K562 (cell line): ENCODE results near the gene SPRYD3. TPM values are rescaled to one million over a fixed set of nuclear protein-coding genes. Genes with fewer than 3 reads are reported as not detected.

Source experiments
- ATAC-seq: fragments of 200-7000 bp; cut with Tn5 transposase; 3 replicates; pipeline ENCODE4 v1.9.1; 2020; ENCODE audit warnings: moderate library complexity
- BruUV-seq: library from RNA; stranded (reverse); fragments of 400-500 nt; replicated peaks from 2 replicates; lab custom pipeline; 2021; lab: Mats Ljungman, UMichigan
- CTCF ChIA-PET: fragments of 300-600 bp; formaldehyde crosslinking; extraction: SDS; loops from one replicate; lab custom pipeline; 2021; ENCODE audit warnings: low intra/inter-chr PET ratio; lab: Yijun Ruan, JAX
- POLR2A ChIA-PET: fragments of 300-600, 350-650 bp; sonication (Branson Sonifier 250); formaldehyde crosslinking; extraction: SDS; loops from one replicate; lab custom pipeline; 2021; ENCODE audit warnings: antibody characterized with exemption, inconsistent platforms; lab: Yijun Ruan, JAX
- DNase-seq, 4 experiments: peaks; one replicate each; pipeline versions ENCODE4 v3.0.0 to v3.0.0-alpha.2; 2011 to 2018; ENCODE audit warnings: low spot score in 3 of 4, mixed read lengths in 3 of 4; ENCODE audit errors: extremely low read depth in 1 of 4
- FAIRE-seq: peaks from 2 replicates; lab custom pipeline; 2011; peaks lifted over from hg19 to GRCh38; lab: Jason Lieb, UNC
- H2AFZ ChIP-seq: 2 replicates; pipeline ENCODE4 v1.6.0; 2011; ENCODE audit warnings: low read depth, low read length, control low read depth, inconsistent platforms
- H3K27ac ChIP-seq: fragments of 200-600 bp; 3 replicates; pipeline ENCODE4 v1.8.0; 2011; ENCODE audit warnings: low read depth, mild to moderate bottlenecking, control low read depth, inconsistent platforms, low read length, moderate library complexity, mixed read lengths; ENCODE audit errors: extremely low read depth
- H3K27me3 ChIP-seq, 2 experiments: fragments of 300-600 bp in 1 of 2; 2 replicates in 1 of 2; 3 replicates in 1 of 2; pipeline versions ENCODE4 v1.6.0 to v1.8.0; 2011; ENCODE audit warnings: inconsistent platforms in 2 of 2, low read length in 2 of 2, mild to moderate bottlenecking in 1 of 2, mixed read lengths in 1 of 2, moderate library complexity in 1 of 2; ENCODE audit not compliant: control insufficient read depth in 2 of 2, insufficient read depth in 2 of 2
- H3K36me3 ChIP-seq: fragments of 300-600 bp; 3 replicates; pipeline ENCODE4 v1.8.0; 2011; ENCODE audit warnings: mild to moderate bottlenecking, low read length, inconsistent platforms; ENCODE audit not compliant: control insufficient read depth, insufficient read depth
- H3K4me1 ChIP-seq, 2 experiments: fragments of 200-600 bp in 1 of 2; replicated peaks in 1 of 2; 2 replicates in 1 of 2; 3 replicates in 1 of 2; pipeline versions ENCODE4 v1.5.1 to v1.8.0; 2011; ENCODE audit warnings: inconsistent platforms in 2 of 2, low read length in 2 of 2, mild to moderate bottlenecking in 1 of 2, mixed read lengths in 1 of 2, moderate library complexity in 1 of 2; ENCODE audit not compliant: control insufficient read depth in 2 of 2, insufficient read depth in 2 of 2
- H3K4me2 ChIP-seq: 2 replicates; pipeline ENCODE4 v1.6.1; 2011; ENCODE audit warnings: low read length, control low read depth, inconsistent platforms, mixed read lengths; ENCODE audit not compliant: insufficient read depth
- H3K4me3 ChIP-seq: fragments of 200-600 bp; sonication (generic), shearing (Covaris generic); 2 replicates; pipeline ENCODE4 v1.5.1; 2016; ENCODE audit warnings: control low read depth, inconsistent platforms
- H3K79me2 ChIP-seq: fragments of 200-600 bp; 3 replicates; pipeline ENCODE4 v1.8.0; 2011; ENCODE audit warnings: low read length, inconsistent platforms; ENCODE audit not compliant: control insufficient read depth, insufficient read depth
- H3K9ac ChIP-seq, 2 experiments: 2 replicates each; pipeline versions ENCODE4 v1.6.0 to v1.6.1; 2011; ENCODE audit warnings: low read depth in 2 of 2, low read length in 2 of 2, control low read depth in 1 of 2, inconsistent platforms in 1 of 2, mild to moderate bottlenecking in 1 of 2, mixed read lengths in 1 of 2; ENCODE audit not compliant: insufficient read depth in 1 of 2
- H3K9me1 ChIP-seq: one replicate; pipeline ENCODE4 v1.6.0; 2011; ENCODE audit warnings: inconsistent platforms, mild to moderate bottlenecking, low read length, moderate library complexity; ENCODE audit not compliant: control insufficient read depth, insufficient read depth
- H3K9me3 ChIP-seq: replicated peaks from 2 replicates; pipeline ENCODE4 v1.5.1; 2011; ENCODE audit warnings: low read depth, low read length, inconsistent platforms; ENCODE audit not compliant: control insufficient read depth, insufficient read depth
- H4K20me1 ChIP-seq: replicated peaks from 2 replicates; pipeline ENCODE4 v1.6.1; 2011; ENCODE audit warnings: low read length, inconsistent platforms, mixed read lengths; ENCODE audit not compliant: control insufficient read depth, insufficient read depth
- MAZ ChIP-seq, 2 experiments: fragments of 450-650 bp in 1 of 2; sonication (generic) in 1 of 2; formaldehyde crosslinking; IDR thresholded peaks in 1 of 2; conservative IDR thresholded peaks in 1 of 2; 2 replicates each; pipeline versions ENCODE4 v1.4.0 to v1.5.0; 2020; ENCODE audit warnings: mild to moderate bottlenecking in 1 of 2, missing genetic modification reagents in 1 of 2
- MCM3 ChIP-seq: fragments of 450-650 bp; IDR thresholded peaks from 2 replicates; pipeline ENCODE4 v1.6.1; 2016
- WGBS: fragments of 100-300 bp; shearing (Covaris generic); methylation state at CpG from one replicate; pipeline ENCODE4 v1.1.6; 2016; ENCODE audit warnings: low coverage, mixed read lengths; ENCODE audit not compliant: insufficient coverage; ENCODE audit errors: missing lambda C conversion rate; 5-methylcytosine and 5-hydroxymethylcytosine counted together
- in situ Hi-C: fragments of 300-500 bp; cut with MboI; formaldehyde crosslinking; loops from 4 replicates; pipeline ENCODE4 v1.15.0; 2018; ENCODE audit warnings: inconsistent platforms, mixed read lengths
- intact Hi-C: fragments of 100-400 bp; cut with micrococcal nuclease; formaldehyde crosslinking; loops from 2 replicates; pipeline ENCODE4 v1.14.2; 2022
- polyA plus RNA-seq, 8 experiments: library from polyadenylated mRNA; depleted of rRNA in 4 of 8; stranded (reverse) in 5 of 8; unstranded in 3 of 8; fragments of >200 nt; fragmentation: Nextera tagmentation in 2 of 8; fragmentation: Illumina TruSeq in 1 of 8; extraction: Ambion mirVana in 2 of 8; extraction: Trizol in 1 of 8; gene quantifications; 2 replicates each; pipeline versions ENCODE4 v1.2.1 to v1.2.3, GENCODE V29; 2011 to 2014; ENCODE audit warnings: inconsistent platforms in 1 of 8, missing spikeins in 1 of 8
- total RNA-seq, 7 experiments: library from RNA; depleted of rRNA in 6 of 7; stranded (reverse); fragments of >200 nt in 6 of 7; fragmentation: Illumina TruSeq in 2 of 7; extraction: Trizol in 2 of 7; gene quantifications; 2 replicates each; pipeline versions ENCODE4 v1.2.1 to v1.2.3, GENCODE V29; 2011 to 2021; ENCODE audit warnings: low replicate concordance in 1 of 7

Gene SPRYD3
- total and polyA plus RNA-seq, 9 of the 15 experiments (the other 6 are each of a cell fraction or from before 2014, with no cell fraction given), result 1.5 to 13.6 (median 7.6) TPM

GRCh38 chr12:53065470-53065869 lies 13.7 kb downstream of the SPRYD3 start:
- Histone ChIP-seq H3K36me3 (peaks cover 8% of the 10 kb centered on the region; the same call in 2 of the 3 replicates), H3K4me2 (no peak overlapping the region), H3K4me1 (peaks cover 8 to 19% of the 10 kb centered on the region in 2 experiments; a peak in 4 of 5 replicates), H3K4me3 (no peak overlapping the region), H3K27me3 (no peaks in the 10 kb centered on the region; a peak in 1 of 5 replicates), H3K79me2 (no peaks in the 10 kb centered on the region), H2AFZ (no peak overlapping the region)
- intact Hi-C loops, result loop anchor here (10.0 kb wide), 1 partner anchor 439 kb away; the partner anchor contains the start of genes NPFF and TARBP2
- no peak for ATAC-seq
- TF ChIP-seq MAZ (CRISPR knock-in tag; conservative IDR thresholded peaks at IDR 0.05 in 1 of 2, IDR thresholded peaks at IDR 0.05 in 1 of 2), result 0 out of 4 replicates have a peak, but pooled peaks of 1 of the 2 experiments have one; percentile 3
- no peak for TF ChIP-seq MCM3
- TF ChIP-seq, all 486 proteins: peak for 1
- ChIA-PET CTCF (interaction anchor here (2.1 kb wide), 1 partner anchor 33 kb away, joined by 49 read pairs; the partner anchor contains the start of gene IGFBP6), POLR2A (interaction anchor here (0.6 to 1.9 kb wide), 8 partner anchors 8 to 455 kb away, joined by 3 to 8 read pairs (median 6); partner anchors contain the start of gene SPRYD3)
- in situ Hi-C loops, result loop anchor here (5.0 to 10.0 kb wide), 3 partner anchors 37 to 222 kb away; partner anchors contain the start of genes ITGB7 and SOAT2
- DNase-seq, result no peak
- Histone ChIP-seq H3K9ac (peak overlapping the region in 1 of 2 experiments; percentile 74; a peak in 1 of 4 replicates), H3K9me3 (no peaks in the 10 kb centered on the region), H3K27ac (no peak overlapping the region), H4K20me1 (no peaks in the 10 kb centered on the region), H3K9me1 (no peaks in the 10 kb centered on the region)
- BruUV-seq, result no TSS peak
- FAIRE-seq, result no peak
- 68% methylated on average over 7 of the region's 7 CpGs for WGBS
